CD4-positive, alpha-beta memory T cell (primary cell): ENCODE data around the gene UBQLN4. TPM values are rescaled to one million over a fixed set of nuclear protein-coding genes. Genes with fewer than 3 reads are reported as not detected.

ENCODE experiments used
- CTCF ChIA-PET: fragments of 350-600 bp; sonication (Branson Sonifier 250); formaldehyde crosslinking; loops from one replicate; lab custom pipeline; 2021; ENCODE audit warnings: inconsistent platforms; ENCODE audit not compliant: partially characterized antibody; lab: Charles Lee
- POLR2A ChIA-PET: fragments of 350-600 bp; sonication (Branson Sonifier 250); formaldehyde crosslinking; loops from one replicate; lab custom pipeline; 2021; ENCODE audit not compliant: partially characterized antibody; lab: Charles Lee
- DNase-seq, 5 donors: peaks; one replicate each; pipeline versions ENCODE4 v3.0.0 to v3.0.0-alpha.2; 2020 to 2022; ENCODE audit warnings: mixed read lengths in 1 of 5
- H3K27ac ChIP-seq: one replicate; pipeline ENCODE4 v1.7.0; 2013; ENCODE audit warnings: low read depth, low read length
- H3K27me3 ChIP-seq: 2 replicates; pipeline ENCODE4 v1.7.0; 2013; ENCODE audit warnings: mild to moderate bottlenecking, low read length, moderate library complexity; ENCODE audit not compliant: insufficient read depth
- H3K36me3 ChIP-seq: 2 replicates; pipeline ENCODE4 v1.7.0; 2013; ENCODE audit warnings: mild to moderate bottlenecking, low read length, moderate library complexity; ENCODE audit not compliant: insufficient read depth
- H3K4me1 ChIP-seq: 2 replicates; pipeline ENCODE4 v1.7.0; 2013; ENCODE audit warnings: mild to moderate bottlenecking, low read length, moderate library complexity; ENCODE audit not compliant: insufficient read depth
- H3K4me3 ChIP-seq, 2 donors: one replicate each; pipeline ENCODE4 v1.7.0; 2013; ENCODE audit warnings: low read length in 2 of 2, mild to moderate bottlenecking in 1 of 2
- H3K9me3 ChIP-seq, 2 donors: one replicate each; pipeline ENCODE4 v1.7.0; 2013; ENCODE audit warnings: low read length in 2 of 2, control low read depth in 1 of 2; ENCODE audit not compliant: control insufficient read depth in 1 of 2
- H3K27ac Mint-ChIP-seq, 7 donors: one replicate each; pipeline ENCODE4 v1.8.0; 2020 to 2021; ENCODE audit warnings: mixed read lengths in 7 of 7, mild to moderate bottlenecking in 6 of 7, inconsistent platforms in 3 of 7, moderate library complexity in 3 of 7
- H3K27me3 Mint-ChIP-seq, 2 donors: one replicate each; pipeline ENCODE4 v1.8.0; 2020 to 2021; ENCODE audit warnings: mixed read lengths in 2 of 2
- H3K36me3 Mint-ChIP-seq, 2 donors: one replicate each; pipeline ENCODE4 v1.8.0; 2020 to 2021; ENCODE audit warnings: mixed read lengths in 2 of 2, inconsistent platforms in 1 of 2, mild to moderate bottlenecking in 1 of 2
- H3K4me1 Mint-ChIP-seq, 4 donors: one replicate each; pipeline ENCODE4 v1.8.0; 2020 to 2021; ENCODE audit warnings: mixed read lengths in 4 of 4, mild to moderate bottlenecking in 1 of 4
- H3K4me3 Mint-ChIP-seq, 8 donors: one replicate each; pipeline ENCODE4 v1.8.0; 2020 to 2021; ENCODE audit warnings: mixed read lengths in 8 of 8, mild to moderate bottlenecking in 7 of 8, moderate library complexity in 6 of 8, inconsistent platforms in 3 of 8
- H3K9me3 Mint-ChIP-seq, 8 donors: one replicate each; pipeline ENCODE4 v1.8.0; 2020 to 2021; ENCODE audit warnings: mixed read lengths in 8 of 8, mild to moderate bottlenecking in 5 of 8, inconsistent platforms in 3 of 8, moderate library complexity in 1 of 8
- intact Hi-C: fragments of 100-400 bp; cut with micrococcal nuclease; formaldehyde crosslinking; loops from one replicate; pipeline ENCODE4 v1.15.1; 2023
- polyA plus RNA-seq, 2 donors: library from polyadenylated mRNA; unstranded; fragments of 300-500 nt; fragmentation: Illumina TruSeq; gene quantifications; one replicate each; pipeline ENCODE4 v1.2.3, GENCODE V29; 2021
- total RNA-seq, 2 experiments: library from RNA; stranded (reverse); gene quantifications; one replicate each; pipeline ENCODE4 v1.2.3, GENCODE V29; 2021

The UBQLN4 gene
- total and polyA plus RNA-seq, 4 experiments from 2014 or later, result 8.9 to 39.5 (median 25.3) TPM

DNA sequence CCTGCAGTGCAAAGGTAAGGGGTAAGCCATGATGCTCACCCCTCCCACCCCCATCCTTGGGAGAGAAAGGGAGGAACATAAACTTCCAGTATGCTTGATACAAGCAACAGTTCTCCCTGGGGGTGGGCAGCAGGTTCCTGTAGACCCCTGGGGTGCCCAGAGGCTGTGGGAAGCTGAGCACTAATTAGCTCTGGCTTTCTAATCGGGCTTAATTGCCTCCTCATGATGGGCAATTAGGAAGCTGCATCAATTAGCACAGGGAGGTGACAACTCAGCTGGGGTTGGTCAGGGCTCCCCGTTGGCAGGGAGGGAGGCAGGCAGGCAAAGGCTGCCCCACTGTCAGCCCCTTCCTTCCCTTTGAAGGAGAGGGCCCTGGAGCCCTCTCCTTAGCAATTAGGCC, 45.2 kb upstream of the UBQLN4 start:
- POLR2A ChIA-PET, result interaction anchor here (1.2 to 19.7 kb wide), 2 partner anchors 23 to 114 kb away, joined by 5 to 527 read pairs; partner anchors contain the start of genes LMNA and PMF1
- peaks cover 1 to 4% of the 10 kb centered on the region in 2 donors for H3K27me3 Mint-ChIP-seq

DNA sequence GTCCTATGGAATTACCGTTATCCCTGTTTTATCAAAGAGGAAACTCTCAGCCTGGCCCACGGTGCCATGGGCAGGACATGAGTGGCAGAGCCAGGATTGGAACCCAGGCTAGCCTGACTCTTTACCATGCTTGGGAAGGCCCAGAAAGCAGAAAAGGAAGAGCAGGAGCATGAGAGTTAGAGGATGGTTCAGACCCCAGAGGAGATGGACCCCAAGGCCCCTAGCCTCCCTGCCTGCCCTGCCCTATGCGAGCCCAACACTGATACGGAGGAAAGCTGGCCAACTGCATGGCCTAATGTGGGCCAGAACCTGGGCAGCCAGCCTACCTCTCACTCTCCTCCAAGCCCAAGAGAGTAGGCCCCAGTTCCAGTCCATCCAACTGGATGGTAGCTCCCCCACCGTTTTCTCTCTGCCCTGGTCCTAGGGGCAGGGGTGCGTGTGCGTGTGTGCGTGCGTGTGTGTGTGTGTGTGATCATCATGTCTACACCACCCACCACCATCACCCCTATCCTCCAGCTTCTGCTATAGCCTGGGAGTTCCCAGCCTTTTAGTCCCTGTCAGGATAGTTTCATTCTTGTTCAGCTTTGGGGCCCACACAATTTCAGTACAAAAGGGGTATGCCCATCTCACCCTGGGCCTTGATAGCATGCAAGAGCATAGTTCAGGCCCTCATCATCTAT, 44.0 kb upstream of the UBQLN4 start:
- Histone ChIP-seq H3K4me1 (peaks cover 38% of the 10 kb centered on the region), H3K27me3 (no peaks in the 10 kb centered on the region), H3K4me3 (no peak overlapping the region), H3K9me3 (no peaks in the 10 kb centered on the region), H3K27ac (peak overlapping the region; percentile 78), H3K36me3 (no peaks in the 10 kb centered on the region)
- Mint-ChIP-seq H3K9me3 (peaks cover 0 to 3% (median 0%) of the 10 kb centered on the region in 8 donors), H3K4me1 (peaks cover 42 to 66% (median 51%) of the 10 kb centered on the region in 4 donors), H3K36me3 (peaks cover 0 to 4% of the 10 kb centered on the region in 2 donors), H3K4me3 (peak overlapping the region in 4 of 8 donors; percentile 57 to 85 (median 82)), H3K27ac (peak overlapping the region; percentile 90 to 100 (median 99)), H3K27me3 (peaks cover 3 to 4% of the 10 kb centered on the region in 2 donors)
- POLR2A ChIA-PET, result interaction anchor here (1.0 to 19.7 kb wide), 6 partner anchors 8 to 185 kb away, joined by 3 to 527 read pairs (median 4); partner anchors contain the start of genes LMNA, PMF1 and SMG5
- CTCF ChIA-PET, result interaction anchor here (0.8 to 18.7 kb wide), 11 partner anchors 9 to 159 kb away, joined by 3 to 716 read pairs (median 8); partner anchors contain the start of genes LMNA, PMF1 and SEMA4A
- intact Hi-C loops, result loop anchor here (2.0 to 10.0 kb wide), 2 partner anchors 17 to 407 kb away; partner anchors contain the start of genes LMNA and MEF2D
- DNase-seq, result peak in 1 of 5 donors; percentile 53

More for the DNA sequence above, 45.2 kb upstream of the UBQLN4 start:
- Mint-ChIP-seq H3K9me3 (peaks cover 0 to 3% (median 0%) of the 10 kb centered on the region in 8 donors), H3K36me3 (peaks cover 0 to 4% of the 10 kb centered on the region in 2 donors), H3K4me3 (no peak overlapping the region), H3K27ac (peak overlapping the region; percentile 90 to 100 (median 99)), H3K4me1 (peaks cover 51 to 77% (median 60%) of the 10 kb centered on the region in 4 donors)
- H3K4me1 ChIP-seq, result peaks cover 49% of the 10 kb centered on the region
- H3K27ac ChIP-seq, result peak overlapping the region; percentile 78
- no peaks in the 10 kb centered on the region for H3K36me3 ChIP-seq
- H3K27me3 ChIP-seq, result no peaks in the 10 kb centered on the region
- H3K4me3 ChIP-seq, result no peak overlapping the region
- CTCF ChIA-PET, result interaction anchor here (1.5 to 18.7 kb wide), 5 partner anchors 8 to 126 kb away, joined by 3 to 716 read pairs (median 121); partner anchors contain the start of gene LMNA
- intact Hi-C loops, result loop anchor here (10.0 kb wide), 1 partner anchor 406 kb away; the partner anchor contains the start of gene MEF2D
- DNase-seq, result peak in 1 of 5 donors; percentile 39
- no peaks in the 10 kb centered on the region for H3K9me3 ChIP-seq

DNA sequence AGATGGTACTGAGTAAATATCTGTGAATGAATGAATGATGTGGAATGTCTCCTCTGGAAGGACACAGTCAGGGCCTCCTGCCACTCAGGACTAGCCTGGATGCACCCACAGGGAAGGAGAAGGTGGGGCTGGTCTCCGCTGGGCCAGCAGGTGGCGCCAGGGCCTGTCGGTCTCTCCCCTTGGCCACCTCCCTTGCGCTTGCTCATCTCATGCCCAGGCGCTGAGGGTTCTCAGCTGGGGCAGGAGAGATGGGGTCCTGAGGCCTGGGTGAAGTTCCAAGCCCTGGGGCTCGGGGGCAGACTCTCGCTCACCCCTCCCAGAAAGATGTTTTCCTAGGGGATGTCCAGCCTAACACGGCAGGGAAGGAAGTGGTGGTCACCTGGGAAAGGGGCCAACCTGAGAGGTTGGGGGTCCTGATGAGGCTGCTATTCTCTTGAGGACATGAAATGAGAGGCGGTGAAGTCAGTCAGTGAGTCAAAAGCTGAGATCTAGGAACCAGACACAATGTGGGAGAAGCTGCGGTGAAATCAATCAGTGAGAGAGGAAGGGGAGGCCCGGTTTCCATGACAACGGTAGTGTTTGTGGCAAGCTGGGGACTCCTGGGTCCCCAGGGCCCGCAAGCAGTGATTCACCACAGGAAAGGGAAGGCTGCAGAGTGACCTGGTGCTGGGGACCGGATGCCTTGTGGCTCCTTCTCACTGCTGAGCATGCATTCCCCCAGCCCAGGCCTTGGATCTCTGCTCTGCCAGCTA, 43.2 kb upstream of the UBQLN4 start:
- no peaks in the 10 kb centered on the region for H3K36me3 ChIP-seq
- peaks cover 0 to 4% of the 10 kb centered on the region in 2 donors for H3K36me3 Mint-ChIP-seq
- CTCF ChIA-PET, result interaction anchor here (0.8 to 18.7 kb wide), 17 partner anchors 8 to 322 kb away, joined by 3 to 716 read pairs (median 6); partner anchors contain the start of genes LMNA, PMF1 and SEMA4A
- peak overlapping the region; percentile 90 to 100 (median 99) for H3K27ac Mint-ChIP-seq
- peak overlapping the region; percentile 39 to 85 (median 78) for H3K4me3 Mint-ChIP-seq
- peak overlapping the region; percentile 78 for H3K27ac ChIP-seq
- peak overlapping the region in 1 of 2 donors; percentile 39 for H3K4me3 ChIP-seq
- peaks cover 3 to 4% of the 10 kb centered on the region in 2 donors for H3K27me3 Mint-ChIP-seq
- intact Hi-C loops, result loop anchor here (1.0 to 10.0 kb wide), 5 partner anchors 9 to 408 kb away; partner anchors contain the start of genes LMNA and MEF2D
- H3K27me3 ChIP-seq, result no peaks in the 10 kb centered on the region
- H3K9me3 Mint-ChIP-seq, result peaks cover 0 to 3% (median 0%) of the 10 kb centered on the region in 8 donors
- H3K4me1 Mint-ChIP-seq, result peaks cover 42 to 59% (median 48%) of the 10 kb centered on the region in 4 donors
- H3K9me3 ChIP-seq, result no peaks in the 10 kb centered on the region
- peaks cover 37% of the 10 kb centered on the region for H3K4me1 ChIP-seq
- peak; percentile 88 to 98 (median 91) for DNase-seq
- POLR2A ChIA-PET, result interaction anchor here (1.0 to 19.7 kb wide), 7 partner anchors 9 to 186 kb away, joined by 3 to 527 read pairs (median 5); partner anchors contain the start of genes LMNA, PMF1 and SMG5

DNA sequence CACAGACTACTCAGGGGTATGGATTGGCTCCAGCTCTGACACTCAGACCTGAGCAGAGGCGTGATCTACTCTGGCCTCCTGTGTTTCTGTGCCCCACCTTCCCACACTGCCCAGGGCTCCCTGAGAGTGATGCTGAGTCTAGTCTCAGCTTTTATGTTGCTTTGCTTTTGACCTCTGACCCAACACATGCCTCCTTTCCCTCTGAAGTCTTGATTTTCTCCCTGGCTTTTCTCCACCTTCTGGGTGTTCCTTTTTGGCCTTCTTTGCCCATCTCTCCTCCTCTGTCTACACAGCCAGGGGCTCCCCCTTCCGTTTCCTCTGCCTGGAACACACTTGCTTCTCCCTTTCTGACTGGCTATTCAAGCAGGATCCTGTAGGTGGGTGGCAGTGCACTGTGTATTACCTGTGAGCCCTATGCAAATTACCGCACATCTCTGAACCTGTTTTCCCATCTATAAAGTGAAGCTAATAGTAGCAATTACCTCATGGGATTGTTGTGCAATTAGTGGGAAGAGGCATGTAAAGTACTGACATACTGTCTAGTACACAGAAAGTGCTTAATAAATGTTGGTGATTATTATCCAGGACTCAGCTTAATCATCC, 42.4 kb upstream of the UBQLN4 start:
- intact Hi-C loops, result loop anchor here (1.0 to 10.0 kb wide), 5 partner anchors 10 to 409 kb away; partner anchors contain the start of genes LMNA and MEF2D
- Mint-ChIP-seq H3K27ac (peak overlapping the region; percentile 90 to 100 (median 99)), H3K4me1 (peaks cover 39 to 54% (median 44%) of the 10 kb centered on the region in 4 donors), H3K27me3 (peaks cover 3 to 4% of the 10 kb centered on the region in 2 donors), H3K36me3 (peaks cover 0 to 4% of the 10 kb centered on the region in 2 donors), H3K9me3 (peaks cover 0 to 3% (median 0%) of the 10 kb centered on the region in 8 donors), H3K4me3 (peak overlapping the region in 7 of 8 donors; percentile 39 to 85 (median 80))
- ChIA-PET POLR2A (interaction anchor here (1.2 to 19.7 kb wide), 5 partner anchors 10 to 187 kb away, joined by 3 to 527 read pairs (median 6); partner anchors contain the start of genes LMNA, PMF1 and SMG5), CTCF (interaction anchor here (0.7 to 18.7 kb wide), 17 partner anchors 9 to 323 kb away, joined by 3 to 716 read pairs (median 6); partner anchors contain the start of genes LMNA and PMF1)
- Histone ChIP-seq H3K27me3 (no peaks in the 10 kb centered on the region), H3K9me3 (no peaks in the 10 kb centered on the region), H3K4me1 (peaks cover 37% of the 10 kb centered on the region), H3K4me3 (no peak overlapping the region), H3K27ac (peak overlapping the region; percentile 78), H3K36me3 (no peaks in the 10 kb centered on the region)
- no peak for DNase-seq

DNA sequence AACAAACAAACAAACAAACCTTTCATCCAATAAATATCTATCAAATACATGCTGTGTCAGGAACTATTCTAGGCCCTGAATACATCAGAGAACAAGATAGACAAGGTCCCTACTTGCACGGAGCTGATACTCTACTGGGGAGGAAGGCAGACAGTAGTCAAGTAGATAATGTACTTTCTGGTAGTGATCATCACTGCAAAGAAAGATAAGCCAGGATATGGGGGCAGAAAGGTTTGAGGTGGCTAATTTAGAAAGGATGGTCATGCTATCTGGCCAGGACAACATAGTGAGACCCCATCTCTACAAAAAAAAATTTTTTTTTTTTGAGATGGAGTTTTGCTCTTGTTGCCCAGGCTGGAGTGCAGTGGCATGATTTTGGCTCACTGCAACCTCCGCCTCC, 38.0 kb upstream of the UBQLN4 start:
- Mint-ChIP-seq H3K27ac (no peak overlapping the region), H3K4me3 (no peak overlapping the region), H3K4me1 (peaks cover 14 to 26% (median 20%) of the 10 kb centered on the region in 4 donors), H3K27me3 (peaks cover 2 to 6% of the 10 kb centered on the region in 2 donors), H3K36me3 (no peaks in the 10 kb centered on the region), H3K9me3 (no peaks in the 10 kb centered on the region)
- Histone ChIP-seq H3K4me3 (no peak overlapping the region), H3K36me3 (no peaks in the 10 kb centered on the region), H3K9me3 (no peaks in the 10 kb centered on the region), H3K27me3 (no peaks in the 10 kb centered on the region), H3K27ac (no peak overlapping the region), H3K4me1 (peaks cover 14% of the 10 kb centered on the region)
- CTCF ChIA-PET, result interaction anchor here (1.4 to 18.7 kb wide), 7 partner anchors 12 to 133 kb away, joined by 4 to 716 read pairs (median 7); no protein-coding TSS in a partner anchor
- intact Hi-C loops, result loop anchor here (10.0 kb wide), 1 partner anchor 413 kb away; the partner anchor contains the start of gene MEF2D
- POLR2A ChIA-PET, result interaction anchor here (19.7 kb wide), 1 partner anchor 30 kb away, joined by 527 read pairs; the partner anchor contains the start of gene LMNA
- peak in 1 of 5 donors; percentile 13 for DNase-seq

DNA sequence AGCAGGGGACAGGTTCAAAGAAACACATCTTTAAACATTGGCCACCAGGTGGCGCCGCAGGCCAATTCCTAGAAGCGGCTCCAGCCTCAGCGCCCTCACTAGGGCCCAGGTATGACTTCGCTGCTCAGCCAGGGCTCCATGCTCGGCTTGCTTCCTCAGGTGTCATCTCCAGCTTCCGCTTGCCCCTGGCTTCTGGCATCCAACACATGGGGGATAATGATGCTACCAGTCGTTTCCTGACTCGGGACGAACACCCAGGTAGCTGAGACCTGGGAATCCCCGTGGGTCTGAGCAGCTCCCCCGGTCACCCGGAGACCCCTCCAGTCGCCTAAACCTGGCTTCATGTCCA, 37.2 kb upstream of the UBQLN4 start:
- peak overlapping the region in 1 of 8 donors; percentile 16 for H3K4me3 Mint-ChIP-seq
- peaks cover 6 to 18% (median 12%) of the 10 kb centered on the region in 4 donors for H3K4me1 Mint-ChIP-seq
- POLR2A ChIA-PET, result interaction anchor here (1.4 to 19.7 kb wide), 2 partner anchors 31 to 135 kb away, joined by 3 to 527 read pairs; partner anchors contain the start of gene LMNA
- H3K27me3 ChIP-seq, result no peaks in the 10 kb centered on the region
- H3K27ac Mint-ChIP-seq, result peak overlapping the region in 5 of 7 donors; percentile 11 to 79 (median 61)
- intact Hi-C loops, result loop anchor here (1.0 to 10.0 kb wide), 4 partner anchors 39 to 414 kb away; partner anchors contain the start of gene MEF2D
- no peaks in the 10 kb centered on the region for H3K36me3 Mint-ChIP-seq
- H3K4me1 ChIP-seq, result peaks cover 6% of the 10 kb centered on the region
- H3K9me3 ChIP-seq, result no peaks in the 10 kb centered on the region
- no peak overlapping the region for H3K27ac ChIP-seq
- no peak overlapping the region for H3K4me3 ChIP-seq
- no peaks in the 10 kb centered on the region for H3K36me3 ChIP-seq
- H3K9me3 Mint-ChIP-seq, result no peaks in the 10 kb centered on the region
- CTCF ChIA-PET, result interaction anchor here (0.8 to 18.7 kb wide), 18 partner anchors 9 to 227 kb away, joined by 3 to 716 read pairs (median 4); partner anchors contain the start of gene PMF1
- peaks cover 6 to 7% of the 10 kb centered on the region in 2 donors for H3K27me3 Mint-ChIP-seq
- DNase-seq, result peak; percentile 78 to 84 (median 81)
